H9 (cell line): ENCODE measurements around the gene CPE. TPM values are rescaled to one million over a fixed set of nuclear protein-coding genes. Genes with fewer than 3 reads are reported as not detected.

Experiments used
- DNase-seq: peaks from one replicate; pipeline ENCODE4 v3.0.0-alpha.2; 2017
- H2AFZ ChIP-seq: one replicate; pipeline ENCODE4 v1.6.1; 2013; ENCODE audit warnings: mild to moderate bottlenecking, low read length, control low read depth, moderate library complexity
- H2AK5ac ChIP-seq: 2 replicates; pipeline ENCODE4 v1.6.1; 2013; ENCODE audit warnings: low read length, control low read depth, mixed read lengths; ENCODE audit not compliant: insufficient read length
- H2BK120ac ChIP-seq: one replicate; pipeline ENCODE4 v1.6.1; 2013; ENCODE audit warnings: low read depth, mild to moderate bottlenecking, low read length, control low read depth, inconsistent platforms; ENCODE audit not compliant: poor library complexity, severe bottlenecking
- H2BK12ac ChIP-seq: 2 replicates; pipeline ENCODE4 v1.6.1; 2013; ENCODE audit warnings: low read length, control low read depth, mixed read lengths, low read depth; ENCODE audit not compliant: insufficient read length
- H2BK15ac ChIP-seq: 2 replicates; pipeline ENCODE4 v1.6.1; 2013; ENCODE audit warnings: low read depth, low read length, control low read depth
- H2BK20ac ChIP-seq: one replicate; pipeline ENCODE4 v1.6.1; 2013; ENCODE audit warnings: low read depth, mild to moderate bottlenecking, low read length, control low read depth, inconsistent platforms; ENCODE audit not compliant: poor library complexity, severe bottlenecking
- H2BK5ac ChIP-seq: 2 replicates; pipeline ENCODE4 v1.6.1; 2013; ENCODE audit warnings: low read length, control low read depth, mixed read lengths; ENCODE audit not compliant: insufficient read length
- H3K14ac ChIP-seq: 2 replicates; pipeline ENCODE4 v1.6.1; 2013; ENCODE audit warnings: low read length, control low read depth; ENCODE audit not compliant: insufficient read depth
- H3K18ac ChIP-seq: 2 replicates; pipeline ENCODE4 v1.6.1; 2013; ENCODE audit warnings: low read depth, mild to moderate bottlenecking, mixed read lengths, low read length, control low read depth; ENCODE audit not compliant: insufficient read length
- H3K23ac ChIP-seq: 2 replicates; pipeline ENCODE4 v1.6.1; 2013; ENCODE audit warnings: low read length, control low read depth, mixed read lengths, low read depth; ENCODE audit not compliant: insufficient read length
- H3K23me2 ChIP-seq: 2 replicates; pipeline ENCODE4 v1.6.1; 2013; ENCODE audit warnings: low read depth, mild to moderate bottlenecking, mixed read lengths, low read length, control low read depth; ENCODE audit not compliant: insufficient read length, poor library complexity, severe bottlenecking
- H3K27ac ChIP-seq: 2 replicates; pipeline ENCODE4 v1.5.1; 2013; ENCODE audit warnings: low read length, control low read depth, mixed read lengths, low read depth; ENCODE audit not compliant: insufficient read length
- H3K27me3 ChIP-seq: 2 replicates; pipeline ENCODE4 v1.6.1; 2013; ENCODE audit warnings: low read length, control low read depth, inconsistent platforms; ENCODE audit not compliant: insufficient read depth
- H3K4ac ChIP-seq: 2 replicates; pipeline ENCODE4 v1.6.1; 2013; ENCODE audit warnings: low read depth, mild to moderate bottlenecking, control low read depth, inconsistent platforms, low read length, moderate library complexity
- H3K4me1 ChIP-seq: 2 replicates; pipeline ENCODE4 v1.6.1; 2013; ENCODE audit warnings: low read length, control low read depth, inconsistent platforms; ENCODE audit not compliant: insufficient read depth
- H3K4me2 ChIP-seq: 2 replicates; pipeline ENCODE4 v1.6.1; 2013; ENCODE audit warnings: low read length, control low read depth, mixed read lengths; ENCODE audit not compliant: insufficient read length, insufficient read depth
- H3K56ac ChIP-seq: 2 replicates; pipeline ENCODE4 v1.6.1; 2013; ENCODE audit warnings: low read depth, mild to moderate bottlenecking, mixed read lengths, low read length, control low read depth; ENCODE audit not compliant: insufficient read length
- H3K79me1 ChIP-seq: 2 replicates; pipeline ENCODE4 v1.6.1; 2013; ENCODE audit warnings: low read depth, mild to moderate bottlenecking, moderate library complexity, low read length, control low read depth, inconsistent platforms; ENCODE audit not compliant: insufficient read depth, poor library complexity, severe bottlenecking
- H3K79me2 ChIP-seq: 2 replicates; pipeline ENCODE4 v1.6.1; 2013; ENCODE audit warnings: low read length, control low read depth, inconsistent platforms; ENCODE audit not compliant: insufficient read depth
- H3K9ac ChIP-seq: 2 replicates; pipeline ENCODE4 v1.6.1; 2013; ENCODE audit warnings: low read length, control low read depth, mixed read lengths; ENCODE audit not compliant: insufficient read length; ENCODE audit errors: extremely low read depth
- H3K9me3 ChIP-seq: one replicate; pipeline ENCODE4 v1.6.1; 2013; ENCODE audit warnings: low read depth, low read length, inconsistent platforms; ENCODE audit not compliant: control insufficient read depth
- H3T11ph ChIP-seq: one replicate; pipeline ENCODE4 v1.6.1; 2013; ENCODE audit warnings: mild to moderate bottlenecking, low read length, control low read depth, inconsistent platforms
- H4K20me1 ChIP-seq: one replicate; pipeline ENCODE4 v1.6.1; 2013; ENCODE audit not compliant: control insufficient read depth, insufficient read length, insufficient read depth
- H4K5ac ChIP-seq: 2 replicates; pipeline ENCODE4 v1.6.1; 2013; ENCODE audit warnings: low read depth, mild to moderate bottlenecking, mixed read lengths, low read length, control low read depth; ENCODE audit not compliant: insufficient read length
- H4K8ac ChIP-seq: replicated peaks from 2 replicates; pipeline ENCODE4 v1.6.1; 2013; ENCODE audit warnings: low read length, control low read depth, mixed read lengths, low read depth; ENCODE audit not compliant: insufficient read length
- H4K91ac ChIP-seq: 2 replicates; pipeline ENCODE4 v1.6.1; 2013; ENCODE audit warnings: low read depth, mild to moderate bottlenecking, moderate library complexity, mixed read lengths, low read length, control low read depth; ENCODE audit not compliant: insufficient read length
- H3K27ac Mint-ChIP-seq, 3 experiments: 2 replicates in 2 of 3; 3 replicates in 1 of 3; pipeline ENCODE4 v1.8.0; 2020 to 2021; ENCODE audit warnings: mixed read lengths in 3 of 3, mild to moderate bottlenecking in 1 of 3, moderate library complexity in 1 of 3
- H3K27me3 Mint-ChIP-seq: 2 replicates; pipeline ENCODE4 v1.8.0; 2021; ENCODE audit warnings: low read depth, mild to moderate bottlenecking, moderate library complexity, mixed read lengths
- H3K36me3 Mint-ChIP-seq, 3 experiments: 2 replicates in 2 of 3; 3 replicates in 1 of 3; pipeline ENCODE4 v1.8.0; 2020 to 2021; ENCODE audit warnings: low read depth in 3 of 3, mixed read lengths in 3 of 3; ENCODE audit not compliant: insufficient read depth in 1 of 3
- H3K4me1 Mint-ChIP-seq, 2 experiments: 2 replicates each; pipeline ENCODE4 v1.8.0; 2020; ENCODE audit warnings: mixed read lengths in 2 of 2
- H3K4me3 Mint-ChIP-seq, 2 experiments: 2 replicates in 1 of 2; 3 replicates in 1 of 2; pipeline ENCODE4 v1.8.0; 2020 to 2021; ENCODE audit warnings: mild to moderate bottlenecking in 2 of 2, mixed read lengths in 2 of 2, moderate library complexity in 1 of 2
- H3K9me3 Mint-ChIP-seq, 2 experiments: 2 replicates in 1 of 2; 3 replicates in 1 of 2; pipeline ENCODE4 v1.8.0; 2020; ENCODE audit warnings: mild to moderate bottlenecking in 2 of 2, mixed read lengths in 2 of 2, moderate library complexity in 1 of 2
- total RNA-seq: library from RNA; stranded (reverse); gene quantifications from 2 replicates; pipeline ENCODE4 v1.2.1, GENCODE V29; 2021
- TF ChIP-seq, protein P1 (sequence below): fragments of 200-600 bp; sonication (generic); conservative IDR thresholded peaks from 3 replicates; pipeline ENCODE4 v1.8.0; 2021; ENCODE audit warnings: antibody characterized with exemption, mild to moderate bottlenecking

The CPE gene
- total RNA-seq, 1 experiment from 2014 or later: 10.0 TPM

- no peak for DNase-seq
- H2BK5ac ChIP-seq: no peak overlapping the region
- H3K56ac ChIP-seq: no peak overlapping the region
- H3K18ac ChIP-seq: no peak overlapping the region
- no peak overlapping the region for H2BK20ac ChIP-seq
- no peak overlapping the region for H2BK15ac ChIP-seq
- H3K14ac ChIP-seq: no peak overlapping the region
- H4K91ac ChIP-seq: no peak overlapping the region
- Mint-ChIP-seq H3K36me3 (no peaks in the 10 kb centered on the region), H3K27ac (no peak overlapping the region), H3K4me1 (no peaks in the 10 kb centered on the region), H3K9me3 (no peaks in the 10 kb centered on the region), H3K27me3 (no peaks in the 10 kb centered on the region), H3K4me3 (no peak overlapping the region)
- H2BK12ac ChIP-seq: no peak overlapping the region
- H4K5ac ChIP-seq: no peak overlapping the region
- H3T11ph ChIP-seq: no peak overlapping the region
- H3K23me2 ChIP-seq: no peaks in the 10 kb centered on the region
- no peak overlapping the region for H3K4me2 ChIP-seq
- no peak overlapping the region for H2BK120ac ChIP-seq
- no peak overlapping the region for H3K4ac ChIP-seq
- no peaks in the 10 kb centered on the region for H3K79me1 ChIP-seq
- TF ChIP-seq, protein P1, sequence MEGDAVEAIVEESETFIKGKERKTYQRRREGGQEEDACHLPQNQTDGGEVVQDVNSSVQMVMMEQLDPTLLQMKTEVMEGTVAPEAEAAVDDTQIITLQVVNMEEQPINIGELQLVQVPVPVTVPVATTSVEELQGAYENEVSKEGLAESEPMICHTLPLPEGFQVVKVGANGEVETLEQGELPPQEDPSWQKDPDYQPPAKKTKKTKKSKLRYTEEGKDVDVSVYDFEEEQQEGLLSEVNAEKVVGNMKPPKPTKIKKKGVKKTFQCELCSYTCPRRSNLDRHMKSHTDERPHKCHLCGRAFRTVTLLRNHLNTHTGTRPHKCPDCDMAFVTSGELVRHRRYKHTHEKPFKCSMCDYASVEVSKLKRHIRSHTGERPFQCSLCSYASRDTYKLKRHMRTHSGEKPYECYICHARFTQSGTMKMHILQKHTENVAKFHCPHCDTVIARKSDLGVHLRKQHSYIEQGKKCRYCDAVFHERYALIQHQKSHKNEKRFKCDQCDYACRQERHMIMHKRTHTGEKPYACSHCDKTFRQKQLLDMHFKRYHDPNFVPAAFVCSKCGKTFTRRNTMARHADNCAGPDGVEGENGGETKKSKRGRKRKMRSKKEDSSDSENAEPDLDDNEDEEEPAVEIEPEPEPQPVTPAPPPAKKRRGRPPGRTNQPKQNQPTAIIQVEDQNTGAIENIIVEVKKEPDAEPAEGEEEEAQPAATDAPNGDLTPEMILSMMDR: no peak
- no peak overlapping the region for H3K23ac ChIP-seq
- no peak overlapping the region for H2AK5ac ChIP-seq
- no peak overlapping the region for H3K27ac ChIP-seq
- H3K9ac ChIP-seq: no peak overlapping the region
- H4K8ac ChIP-seq: no peak overlapping the region
- H3K79me2 ChIP-seq: no peaks in the 10 kb centered on the region
- H3K4me1 ChIP-seq: no peaks in the 10 kb centered on the region
- no peak overlapping the region for H2AFZ ChIP-seq
- no peaks in the 10 kb centered on the region for H4K20me1 ChIP-seq
- no peaks in the 10 kb centered on the region for H3K27me3 ChIP-seq
- H3K9me3 ChIP-seq: no peaks in the 10 kb centered on the region
Measured at GRCh38 chr4:165519591-165519990, 140.8 kb downstream of the CPE start.
